Endodermal cell (in vitro differentiated cells): ENCODE measurements around the gene RPS27L. TPM values are rescaled to one million over a fixed set of nuclear protein-coding genes. Genes with fewer than 3 reads are reported as not detected.

ENCODE experiments used
- DNase-seq: peaks from one replicate; pipeline ENCODE4 v3.0.0-alpha.2; 2017
- H3K27ac ChIP-seq: 2 replicates; pipeline ENCODE4 v1.5.1; 2013; ENCODE audit warnings: mild to moderate bottlenecking, low read depth, low read length, moderate library complexity
- H3K27me3 ChIP-seq: 2 replicates; pipeline ENCODE4 v1.6.1; 2013; ENCODE audit warnings: mild to moderate bottlenecking, low read length, moderate library complexity; ENCODE audit not compliant: insufficient read depth, control insufficient read depth, poor library complexity, severe bottlenecking
- H3K36me3 ChIP-seq: 2 replicates; pipeline ENCODE4 v1.7.0; 2013; ENCODE audit warnings: mild to moderate bottlenecking, low read length, moderate library complexity; ENCODE audit not compliant: control insufficient read depth, insufficient read depth
- H3K4me1 ChIP-seq: one replicate; pipeline ENCODE4 v1.7.0; 2013; ENCODE audit warnings: low read length; ENCODE audit not compliant: control insufficient read depth, insufficient read depth
- H3K4me3 ChIP-seq: 2 replicates; pipeline ENCODE4 v1.5.1; 2013; ENCODE audit warnings: mild to moderate bottlenecking, low read length, moderate library complexity
- H3K9ac ChIP-seq: 2 replicates; pipeline ENCODE4 v1.6.1; 2013; ENCODE audit warnings: mild to moderate bottlenecking, low read length, moderate library complexity; ENCODE audit not compliant: poor library complexity, severe bottlenecking; ENCODE audit errors: extremely low read depth
- H3K9me3 ChIP-seq: 2 replicates; pipeline ENCODE4 v1.6.1; 2013; ENCODE audit warnings: mild to moderate bottlenecking, low read length, moderate library complexity; ENCODE audit not compliant: control insufficient read depth
- H3K27ac Mint-ChIP-seq: 2 replicates; pipeline ENCODE4 v1.8.0; 2020; ENCODE audit warnings: mixed read lengths
- H3K27me3 Mint-ChIP-seq: 2 replicates; pipeline ENCODE4 v1.8.0; 2021; ENCODE audit warnings: mild to moderate bottlenecking, mixed read lengths; ENCODE audit not compliant: insufficient read depth
- H3K36me3 Mint-ChIP-seq: 2 replicates; pipeline ENCODE4 v1.8.0; 2020; ENCODE audit warnings: low read depth, mixed read lengths
- H3K4me1 Mint-ChIP-seq: 2 replicates; pipeline ENCODE4 v1.8.0; 2020; ENCODE audit warnings: mixed read lengths
- H3K4me3 Mint-ChIP-seq: 2 replicates; pipeline ENCODE4 v1.8.0; 2020; ENCODE audit warnings: mild to moderate bottlenecking, moderate library complexity, mixed read lengths
- H3K9me3 Mint-ChIP-seq: 2 replicates; pipeline ENCODE4 v1.8.0; 2020; ENCODE audit warnings: mild to moderate bottlenecking, mixed read lengths
- CTCF ChIP-seq: fragments of 200-600 bp; sonication (generic); conservative IDR thresholded peaks from 2 replicates; pipeline ENCODE4 v1.5.0; 2021; ENCODE audit warnings: antibody characterized with exemption, mild to moderate bottlenecking
- WGBS, 2 experiments: methylation state at CpG; one replicate each; pipeline versions ENCODE4 v1.1.5 to v1.1.7; 2013; ENCODE audit warnings: missing lambda C conversion rate in 2 of 2, mixed read lengths in 1 of 2; ENCODE audit not compliant: insufficient coverage in 1 of 2, insufficient read length in 1 of 2; 5-methylcytosine and 5-hydroxymethylcytosine counted together
- total RNA-seq, 2 donors: library from RNA; stranded (reverse); fragmentation: NEBNext Ultra II Directional in 1 of 2; extraction: Animal tissue kit (Norgen Biotek cat#: 25700) in 1 of 2; gene quantifications; 2 replicates in 1 of 2; 3 replicates in 1 of 2; pipeline ENCODE4 v1.2.1, GENCODE V29; 2021

Gene RPS27L
- total RNA-seq, 2 donors from 2014 or later = 56.2 to 68.8 TPM

- no peak for DNase-seq
- H3K4me3 Mint-ChIP-seq = no peak overlapping the region
- Histone ChIP-seq H3K9me3 (no peaks in the 10 kb centered on the region), H3K27ac (no peak overlapping the region), H3K9ac (no peak overlapping the region), H3K27me3 (no peaks in the 10 kb centered on the region), H3K4me1 (no peaks in the 10 kb centered on the region), H3K36me3 (no peaks in the 10 kb centered on the region), H3K4me3 (no peak overlapping the region)
- TF ChIP-seq CTCF = no peak
- H3K9me3 Mint-ChIP-seq = no peaks in the 10 kb centered on the region
- no peaks in the 10 kb centered on the region for H3K27me3 Mint-ChIP-seq
- 90 to 100% methylated on average over 2 to 3 of the region's 3 CpGs for WGBS, 2 experiments
- H3K4me1 Mint-ChIP-seq = peaks cover 54% of the 10 kb centered on the region
- no peak overlapping the region for H3K27ac Mint-ChIP-seq
- no peaks in the 10 kb centered on the region for H3K36me3 Mint-ChIP-seq
Observed at GRCh38 chr15:63195569-63196015, 38.3 kb upstream of the RPS27L start.

- H3K27me3 ChIP-seq = no peaks in the 10 kb centered on the region
- no peaks in the 10 kb centered on the region for H3K9me3 ChIP-seq
- WGBS, 2 experiments = 90 to 92% methylated on average over 2 to 4 of the region's 4 CpGs
- Mint-ChIP-seq H3K4me3 (no peak overlapping the region), H3K9me3 (no peaks in the 10 kb centered on the region), H3K27me3 (no peaks in the 10 kb centered on the region), H3K36me3 (no peaks in the 10 kb centered on the region), H3K4me1 (peaks cover 60% of the 10 kb centered on the region), H3K27ac (no peak overlapping the region)
- H3K36me3 ChIP-seq = no peaks in the 10 kb centered on the region
- no peak for DNase-seq
- no peak for TF ChIP-seq CTCF
- no peak overlapping the region for H3K9ac ChIP-seq
- H3K27ac ChIP-seq = no peak overlapping the region
- H3K4me3 ChIP-seq = no peak overlapping the region
- no peaks in the 10 kb centered on the region for H3K4me1 ChIP-seq
Observed at GRCh38 chr15:63194880-63195568, 37.7 kb upstream of the RPS27L start.

- Mint-ChIP-seq H3K4me3 (no peak overlapping the region), H3K27ac (no peak overlapping the region), H3K27me3 (no peaks in the 10 kb centered on the region), H3K36me3 (no peaks in the 10 kb centered on the region), H3K9me3 (no peaks in the 10 kb centered on the region), H3K4me1 (peaks cover 61% of the 10 kb centered on the region)
- Histone ChIP-seq H3K9me3 (no peaks in the 10 kb centered on the region), H3K36me3 (no peaks in the 10 kb centered on the region), H3K4me1 (no peaks in the 10 kb centered on the region), H3K27ac (no peak overlapping the region), H3K4me3 (no peak overlapping the region), H3K27me3 (no peaks in the 10 kb centered on the region), H3K9ac (no peak overlapping the region)
- 85 to 86% methylated on average over 3 to 4 of the region's 4 CpGs for WGBS, 2 experiments
- TF ChIP-seq CTCF = no peak
- no peak for DNase-seq
Observed at GRCh38 chr15:63194302-63194701, 37.0 kb upstream of the RPS27L start.
